Lower lobe of right lung (tissue), 2 donors: ENCODE results near the gene PTPRT. TPM values are rescaled to one million over a fixed set of nuclear protein-coding genes. Genes with fewer than 3 reads are reported as not detected.

Experiments used
- ATAC-seq, 2 donors: fragments of 200-7000 bp; cut with Tn5 transposase; one replicate each; pipeline ENCODE4 v1.9.1; 2020 to 2022; ENCODE audit warnings: mild to moderate bottlenecking in 2 of 2, moderate library complexity in 2 of 2
- DNase-seq: peaks from one replicate; pipeline ENCODE4 v3.0.0-alpha.2; 2020
- H3K27ac ChIP-seq: fragments of 200-600 bp; one replicate; pipeline ENCODE4 v1.8.0; 2022
- H3K27me3 ChIP-seq: fragments of 200-600 bp; one replicate; pipeline ENCODE4 v1.8.0; 2022; ENCODE audit warnings: low read depth
- H3K36me3 ChIP-seq: fragments of 200-600 bp; one replicate; pipeline ENCODE4 v1.8.0; 2022; ENCODE audit warnings: mild to moderate bottlenecking
- H3K4me1 ChIP-seq: fragments of 200-600 bp; one replicate; pipeline ENCODE4 v1.8.0; 2022
- H3K4me3 ChIP-seq: fragments of 200-600 bp; one replicate; pipeline ENCODE4 v1.8.0; 2022; ENCODE audit warnings: mild to moderate bottlenecking
- H3K9me3 ChIP-seq: fragments of 200-600 bp; one replicate; pipeline ENCODE4 v1.8.0; 2022
- intact Hi-C: fragments of 100-400 bp; cut with DNase I; formaldehyde crosslinking; loops from one replicate; pipeline ENCODE4 v1.11.0; 2022
- long read RNA-seq: library from polyadenylated mRNA; unstranded; transcript quantifications from one replicate; pipeline ENCODE4 v2.0.0, GENCODE V29; 2021
- total RNA-seq: library from RNA; stranded (reverse); fragmentation: NEBNext Ultra II Directional; extraction: Animal tissue kit (Norgen Biotek cat#: 25700); gene quantifications from one replicate; pipeline ENCODE4 v1.2.1, GENCODE V29; 2021
- TF ChIP-seq, protein P1 (sequence below): fragments of 200-600 bp; IDR thresholded peaks from one replicate; pipeline ENCODE4 v1.8.0; 2022; ENCODE audit warnings: antibody characterized with exemption, mild to moderate bottlenecking
- donor health status: DM: no; HTN: yes; CAD: no; lungs with severe emphysema.

PTPRT gene
- total RNA-seq = 8.0 TPM
- long read RNA-seq, partial matches to known transcripts = 0 of 3 reads
- long read RNA-seq, other reads (novel, unspliced or antisense) = 3 of 3 reads

GRCh38 chr20:43189554-43190331, at the start of gene PTPRT:
TSS of gene PTPRT (minus strand) at chr20:43189906. CDS start at chr20:43189733, 173 bp downstream.
- Histone ChIP-seq H3K36me3 (no peaks in the 10 kb centered on the region), H3K27me3 (peaks cover 58% of the 10 kb centered on the region), H3K9me3 (no peaks in the 10 kb centered on the region), H3K4me1 (peaks cover 7% of the 10 kb centered on the region), H3K4me3 (peak within 1 kb of the TSS; percentile 30), H3K27ac (no peak within 1 kb of the TSS)
- TF ChIP-seq, protein P1, sequence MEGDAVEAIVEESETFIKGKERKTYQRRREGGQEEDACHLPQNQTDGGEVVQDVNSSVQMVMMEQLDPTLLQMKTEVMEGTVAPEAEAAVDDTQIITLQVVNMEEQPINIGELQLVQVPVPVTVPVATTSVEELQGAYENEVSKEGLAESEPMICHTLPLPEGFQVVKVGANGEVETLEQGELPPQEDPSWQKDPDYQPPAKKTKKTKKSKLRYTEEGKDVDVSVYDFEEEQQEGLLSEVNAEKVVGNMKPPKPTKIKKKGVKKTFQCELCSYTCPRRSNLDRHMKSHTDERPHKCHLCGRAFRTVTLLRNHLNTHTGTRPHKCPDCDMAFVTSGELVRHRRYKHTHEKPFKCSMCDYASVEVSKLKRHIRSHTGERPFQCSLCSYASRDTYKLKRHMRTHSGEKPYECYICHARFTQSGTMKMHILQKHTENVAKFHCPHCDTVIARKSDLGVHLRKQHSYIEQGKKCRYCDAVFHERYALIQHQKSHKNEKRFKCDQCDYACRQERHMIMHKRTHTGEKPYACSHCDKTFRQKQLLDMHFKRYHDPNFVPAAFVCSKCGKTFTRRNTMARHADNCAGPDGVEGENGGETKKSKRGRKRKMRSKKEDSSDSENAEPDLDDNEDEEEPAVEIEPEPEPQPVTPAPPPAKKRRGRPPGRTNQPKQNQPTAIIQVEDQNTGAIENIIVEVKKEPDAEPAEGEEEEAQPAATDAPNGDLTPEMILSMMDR = no peak
- no peak for DNase-seq
- intact Hi-C loops = no loop called here
- no peak for ATAC-seq

- no peak overlapping the region for H3K4me3 ChIP-seq
- TF ChIP-seq, protein P1 = no peak
- ATAC-seq = no peak
- no peak overlapping the region for H3K27ac ChIP-seq
- intact Hi-C loops = no loop called here
- no peaks in the 10 kb centered on the region for H3K4me1 ChIP-seq
- no peak for DNase-seq
- peaks cover 10% of the 10 kb centered on the region for H3K27me3 ChIP-seq
- H3K36me3 ChIP-seq = no peaks in the 10 kb centered on the region
- H3K9me3 ChIP-seq = no peaks in the 10 kb centered on the region
These were observed 49.1 kb upstream of the PTPRT start for GRCh38 chr20:43238833-43239232.

DNA sequence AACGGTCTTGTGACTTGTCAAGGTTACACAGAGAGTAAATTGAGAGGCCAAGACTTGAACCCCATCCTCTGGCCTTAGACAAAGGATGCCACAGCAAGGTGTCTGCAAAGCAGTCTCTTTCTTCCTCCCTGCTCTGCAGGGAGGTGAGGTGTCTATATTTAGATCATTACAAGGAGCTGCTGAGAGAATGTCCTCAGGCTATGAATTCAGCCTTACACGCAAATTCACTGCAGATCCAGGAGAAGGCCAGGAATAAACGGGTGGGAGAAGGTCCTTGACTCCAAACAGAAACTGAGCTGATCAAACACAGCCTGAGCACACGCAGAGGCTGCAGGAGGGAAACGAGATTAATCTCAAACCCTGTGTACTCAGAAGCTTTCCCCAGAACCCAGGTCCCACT, 48.6 kb upstream of the PTPRT start:
- Histone ChIP-seq H3K36me3 (no peaks in the 10 kb centered on the region), H3K9me3 (no peaks in the 10 kb centered on the region), H3K27ac (no peak overlapping the region), H3K4me1 (no peaks in the 10 kb centered on the region), H3K27me3 (peaks cover 10% of the 10 kb centered on the region), H3K4me3 (no peak overlapping the region)
- intact Hi-C loops = no loop called here
- TF ChIP-seq, protein P1 = no peak
- DNase-seq (no peak), ATAC-seq (no peak)

- Histone ChIP-seq H3K4me1 (no peaks in the 10 kb centered on the region), H3K27ac (no peak overlapping the region), H3K36me3 (no peaks in the 10 kb centered on the region), H3K4me3 (no peak overlapping the region), H3K9me3 (no peaks in the 10 kb centered on the region), H3K27me3 (peaks cover 10% of the 10 kb centered on the region)
- DNase-seq = no peak
- no peak for ATAC-seq
- TF ChIP-seq, protein P1 = no peak
- intact Hi-C loops = no loop called here
These were observed 48.0 kb upstream of the PTPRT start for GRCh38 chr20:43237651-43238168.

GRCh38 chr20:43235998-43236397, 46.3 kb upstream of the PTPRT start:
- H3K4me3 ChIP-seq = no peak overlapping the region
- H3K4me1 ChIP-seq = no peaks in the 10 kb centered on the region
- DNase-seq = no peak
- H3K9me3 ChIP-seq = no peaks in the 10 kb centered on the region
- H3K36me3 ChIP-seq = no peaks in the 10 kb centered on the region
- peaks cover 10% of the 10 kb centered on the region for H3K27me3 ChIP-seq
- TF ChIP-seq, protein P1 = no peak
- intact Hi-C loops = no loop called here
- H3K27ac ChIP-seq = no peak overlapping the region
- no peak for ATAC-seq
